ENCODE results near the gene ARHGAP26.
"Not testable (repeated sequence)": the region's sequence is repeated elsewhere in the genome, so short reads cannot be mapped to it uniquely, and the experiment has no call there.

The ARHGAP26 gene

GRCh38 chr5:143108498-143109128, 338.4 kb downstream of the ARHGAP26 start:
- DNase-seq = no peak

GRCh38 chr5:143110591-143110990, 340.4 kb downstream of the ARHGAP26 start:
- DNase-seq = no peak

- DNase-seq = no peak
Observed at GRCh38 chr5:143111799-143112198, 341.6 kb downstream of the ARHGAP26 start.

- no peak for DNase-seq
Observed at GRCh38 chr5:143113461-143113860, 343.3 kb downstream of the ARHGAP26 start.

- no peak for DNase-seq
Observed at GRCh38 chr5:143114481-143114880, 344.3 kb downstream of the ARHGAP26 start.

- no peak for DNase-seq
Observed at GRCh38 chr5:143115381-143115780, 345.2 kb downstream of the ARHGAP26 start.

DNA sequence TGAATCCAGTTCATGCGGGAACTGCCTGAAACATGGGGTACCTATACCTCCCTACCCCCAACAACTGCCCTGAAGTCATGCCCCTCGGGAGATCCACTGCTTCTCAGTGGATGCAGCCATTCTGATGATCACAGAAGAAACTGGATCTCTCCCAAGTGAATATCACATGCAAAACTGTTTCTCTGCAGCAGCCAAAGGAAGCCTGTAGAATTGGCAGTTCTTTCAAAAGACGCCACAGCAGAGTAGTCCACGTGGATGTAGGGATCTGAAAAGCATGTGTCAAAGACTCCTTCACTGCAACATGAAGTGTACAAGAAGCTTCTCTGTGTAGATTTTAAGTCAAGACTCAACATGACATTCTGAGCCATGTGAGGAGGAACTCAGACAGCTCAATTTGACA, 346.6 kb downstream of the ARHGAP26 start:
- no peak for DNase-seq

GRCh38 chr5:143117821-143118220, 347.6 kb downstream of the ARHGAP26 start:
- DNase-seq = no peak

DNA sequence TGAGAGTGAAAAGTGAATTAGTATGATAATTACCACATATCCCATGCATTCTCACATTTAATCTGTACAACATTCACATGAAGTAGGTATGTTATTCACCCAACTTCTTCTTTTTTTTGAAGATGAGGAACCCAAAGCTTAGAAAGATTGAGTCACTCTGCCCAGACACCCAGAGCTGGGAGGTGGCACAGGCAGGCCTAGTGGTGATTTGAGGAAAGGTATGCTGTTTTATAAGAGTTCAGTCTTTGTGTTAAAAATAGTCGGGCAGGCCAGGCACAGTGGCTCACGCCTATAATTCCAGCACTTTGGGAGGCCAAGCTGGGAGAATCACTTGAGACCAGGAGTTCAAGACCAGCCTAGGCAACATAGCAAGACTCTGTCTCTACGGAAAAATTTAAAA, 348.0 kb downstream of the ARHGAP26 start:
- DNase-seq = no peak

- not testable (repeated sequence) for DNase-seq
Observed at GRCh38 chr5:143118818-143119217, 348.6 kb downstream of the ARHGAP26 start.

DNA sequence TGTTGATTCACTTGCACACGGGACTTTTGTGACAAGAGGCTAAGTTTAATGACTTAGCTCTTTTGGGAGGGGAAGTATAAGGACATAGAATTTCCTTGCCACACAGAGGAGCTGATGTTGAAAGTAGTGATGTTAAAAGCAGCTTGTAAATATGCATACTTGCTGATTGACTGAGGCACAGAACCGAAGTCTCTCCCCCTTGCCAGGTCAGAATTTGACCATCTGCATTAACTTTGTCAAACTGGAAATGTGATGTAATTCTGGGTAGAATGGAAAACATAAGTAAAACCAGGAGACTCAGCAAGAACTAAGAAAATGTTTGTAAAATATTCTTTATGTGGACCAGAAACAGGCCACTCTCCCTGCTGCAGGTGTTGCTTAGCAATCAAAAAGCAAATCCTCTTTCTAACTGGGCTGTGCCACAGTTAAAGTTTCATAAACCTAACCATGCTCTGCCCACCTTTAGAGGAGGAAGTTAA, 349.2 kb downstream of the ARHGAP26 start:
- DNase-seq = no peak

GRCh38 chr5:143119881-143120341, 349.7 kb downstream of the ARHGAP26 start:
- no peak for DNase-seq

DNA sequence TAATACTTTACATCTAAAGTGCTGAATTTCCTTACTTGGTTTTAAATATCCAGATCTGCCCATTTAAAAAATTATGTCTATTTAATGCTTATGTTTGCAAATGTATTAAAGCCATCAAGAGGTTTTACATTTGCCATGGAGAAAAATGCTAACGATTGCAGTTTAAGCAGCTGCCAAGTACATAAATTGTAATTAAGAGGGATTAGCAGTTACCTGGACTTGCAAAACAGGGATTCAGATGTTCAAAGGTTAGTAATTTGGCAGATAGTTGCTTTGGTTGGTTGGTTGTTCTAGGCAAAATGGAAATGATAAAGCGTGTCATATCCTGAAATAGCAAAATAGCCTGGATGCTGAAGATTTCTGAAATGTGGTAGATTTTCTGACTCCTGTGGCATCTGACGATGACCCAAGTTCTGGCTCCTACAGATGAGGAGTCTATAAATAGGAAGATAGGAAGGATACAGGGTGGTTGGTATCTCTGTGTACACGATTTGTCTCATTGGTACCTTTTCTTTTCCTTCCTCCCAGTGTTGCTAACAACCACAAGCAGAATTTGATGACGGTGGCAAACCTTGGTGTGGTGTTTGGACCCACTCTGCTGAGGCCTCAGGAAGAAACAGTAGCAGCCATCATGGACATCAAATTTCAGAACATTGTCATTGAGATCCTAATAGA, 350.4 kb downstream of the ARHGAP26 start:
- no peak for DNase-seq

- DNase-seq = no peak
Observed at GRCh38 chr5:143121135-143121475, 350.9 kb downstream of the ARHGAP26 start.

GRCh38 chr5:143124593-143124992, 354.4 kb downstream of the ARHGAP26 start:
- DNase-seq = no peak

DNA sequence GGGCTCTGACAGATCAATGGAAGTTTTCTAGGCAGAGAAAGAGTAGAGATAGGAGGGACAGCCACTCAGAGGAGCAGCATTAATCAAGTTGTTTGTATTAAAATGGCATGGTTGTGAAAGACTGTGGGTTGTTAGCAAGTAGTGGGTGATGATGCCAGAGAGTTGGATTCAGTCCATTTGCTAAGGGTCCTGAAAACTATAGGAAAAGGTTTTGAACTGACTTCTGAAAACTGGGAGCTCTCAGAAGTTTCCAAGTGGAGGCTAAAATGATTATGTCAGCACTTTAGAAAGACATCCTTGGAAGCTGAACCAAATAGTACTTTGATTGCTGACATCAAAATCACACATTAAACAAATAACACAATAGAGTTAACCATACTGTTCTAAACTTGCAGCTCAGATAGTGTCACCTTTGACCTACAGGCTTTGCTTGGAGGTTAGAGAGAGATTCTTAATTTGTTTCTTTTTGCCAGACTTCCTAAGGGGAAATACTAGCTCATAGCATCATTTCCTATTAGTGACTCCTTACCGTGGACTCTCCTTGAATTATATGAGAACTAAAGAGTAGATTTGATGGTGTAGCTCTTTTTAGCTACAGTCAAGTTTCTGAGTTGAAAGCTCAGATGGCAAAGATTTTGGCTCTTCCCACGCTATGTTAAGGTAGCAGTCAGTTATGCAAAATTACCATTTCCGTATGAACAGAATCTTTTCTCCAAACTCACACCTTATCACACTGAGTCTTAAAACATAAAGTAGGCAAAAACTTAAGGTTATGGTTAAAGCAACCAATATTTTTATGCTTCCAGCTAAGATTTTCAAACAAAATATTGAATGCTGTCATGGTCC, 356.2 kb downstream of the ARHGAP26 start:
- no peak for DNase-seq

GRCh38 chr5:143128412-143129071, 358.4 kb downstream of the ARHGAP26 start:
- DNase-seq = no peak

DNA sequence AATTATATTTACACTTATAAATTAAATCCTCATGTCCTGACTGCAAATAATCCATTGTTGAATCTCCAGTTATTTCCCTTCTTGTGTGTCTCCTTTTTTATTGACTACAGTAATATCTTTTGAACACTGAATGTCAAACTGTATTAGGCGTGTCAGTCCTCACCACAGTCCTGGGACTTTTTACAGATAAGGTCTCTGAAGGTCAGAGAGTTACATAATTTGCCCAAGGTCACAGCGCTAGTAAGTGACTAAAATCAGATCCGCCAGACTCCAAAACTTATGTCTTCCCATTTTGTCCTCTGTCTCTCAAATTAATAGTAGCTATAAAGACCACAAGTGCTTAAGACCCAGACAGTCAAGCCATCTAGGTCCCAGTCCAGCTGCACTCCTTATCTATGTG, 359.0 kb downstream of the ARHGAP26 start:
- no peak for DNase-seq

DNA sequence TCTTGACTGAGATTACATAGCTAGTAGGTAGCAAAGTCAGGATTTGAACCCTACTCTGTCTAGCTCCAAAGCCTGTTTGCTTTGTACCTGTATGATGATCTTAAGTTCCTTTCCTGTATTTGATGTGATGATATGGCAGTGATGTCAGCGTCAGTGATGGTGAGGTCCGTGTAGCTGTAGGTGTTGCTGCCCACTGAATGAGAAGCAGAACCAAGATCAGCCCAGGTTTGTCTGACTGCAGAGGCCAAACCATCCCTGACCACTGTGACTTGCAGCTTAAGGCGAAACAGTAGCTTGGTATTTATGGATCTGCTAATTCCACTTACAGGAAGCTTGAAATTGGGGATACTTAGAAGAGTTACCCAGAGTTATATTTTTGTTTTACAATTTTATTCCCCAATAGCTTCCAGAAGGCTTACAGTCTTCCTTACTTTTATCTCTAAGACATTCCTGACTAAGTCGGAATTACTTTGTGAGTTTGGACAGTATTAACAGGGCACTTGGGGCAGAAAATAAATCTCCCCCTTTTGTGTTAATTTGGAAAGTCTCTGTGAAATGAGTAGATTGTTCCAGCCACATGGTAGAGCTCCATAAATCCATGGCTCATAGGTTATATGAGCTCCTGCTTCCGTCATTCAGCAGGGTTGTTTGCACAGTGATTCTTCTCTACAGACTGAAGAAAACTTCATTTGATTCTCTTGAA, 359.9 kb downstream of the ARHGAP26 start:
- no peak for DNase-seq

DNA sequence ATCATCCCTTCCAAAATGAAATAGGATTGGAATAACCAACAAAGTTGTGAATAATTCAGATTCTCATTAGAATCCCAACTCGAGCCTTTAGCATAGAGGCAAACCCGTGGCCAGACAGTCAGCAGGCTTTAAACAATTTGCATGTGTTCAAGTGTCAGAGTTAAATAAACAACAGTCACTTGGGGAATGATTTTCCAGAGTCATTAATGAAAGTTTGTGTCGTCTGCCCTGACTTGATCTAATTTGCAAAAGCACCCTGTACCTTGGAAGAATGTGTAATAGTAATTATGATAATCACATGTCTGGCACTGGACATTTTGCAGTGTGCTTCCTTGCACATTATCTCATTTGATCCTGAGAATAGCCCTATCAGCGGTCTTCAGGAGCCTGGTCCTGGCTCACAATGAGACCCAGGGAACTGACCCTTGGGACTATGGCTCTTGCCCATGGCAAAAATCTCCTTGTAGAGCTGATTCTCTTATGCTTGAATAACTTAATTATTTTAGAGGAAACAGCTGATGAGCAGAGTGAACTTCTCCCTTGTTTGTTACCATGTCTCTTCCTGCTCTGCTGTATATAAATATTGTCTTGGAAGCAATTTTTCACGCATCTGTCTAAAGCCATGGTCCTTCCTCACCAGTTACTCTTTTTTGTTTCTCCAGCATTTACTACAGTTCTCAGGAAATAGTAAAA, 360.6 kb downstream of the ARHGAP26 start:
- no peak for DNase-seq

DNA sequence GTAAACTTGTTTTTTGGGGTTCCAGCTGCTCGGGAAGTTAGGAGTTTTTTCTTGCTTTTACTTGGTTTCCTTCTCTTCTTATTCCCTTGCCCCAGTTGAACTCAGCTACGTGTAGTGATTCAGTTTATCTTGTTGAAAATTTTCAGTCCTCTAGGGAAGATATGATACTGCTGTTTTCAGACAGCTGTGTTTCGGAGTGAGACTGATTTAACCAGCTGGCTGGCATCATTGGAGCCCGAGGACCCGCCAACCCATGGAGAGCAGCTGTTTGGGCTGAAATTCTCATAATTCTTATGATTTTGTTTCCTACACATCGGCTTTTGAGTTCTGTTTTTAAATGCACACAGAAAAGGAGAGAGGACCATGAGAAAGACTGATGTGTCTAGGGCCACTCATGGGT, 361.8 kb downstream of the ARHGAP26 start:
- DNase-seq = no peak

- no peak for DNase-seq
Observed at GRCh38 chr5:143132739-143133138, 362.6 kb downstream of the ARHGAP26 start.

Measured in SW 1271 (cell line).